GM12892 (cell line): ENCODE measurements around the gene PHKG2.
A peak's percentile ranks its signal among the peaks of the same experiment; 100 is the strongest.

ENCODE experiments used
- POLR2A ChIP-seq: IDR thresholded peaks from 2 replicates; pipeline ENCODE4 v1.6.1; 2011; ENCODE audit warnings: low read depth, low read length, control low read depth
- POLR2AphosphoS5 ChIP-seq: IDR thresholded peaks from 2 replicates; pipeline ENCODE4 v1.6.1; 2011; ENCODE audit warnings: low read depth, low read length, control low read depth
- TAF1 ChIP-seq: IDR thresholded peaks from 2 replicates; pipeline ENCODE4 v1.6.1; 2011; ENCODE audit warnings: low read depth, mild to moderate bottlenecking, control low read depth, low read length, borderline replicate concordance

- peak; percentile 47 for TF ChIP-seq POLR2A
- TF ChIP-seq POLR2AphosphoS5: peak; percentile 47; the same call in 1 of the 2 replicates
- peak; percentile 49; the same call in 1 of the 2 replicates for TF ChIP-seq TAF1
Measured at GRCh38 chr16:30775392-30776188, 27.4 kb downstream of the PHKG2 start.
